Activated T-cell treated with anti-CD3 and anti-CD28 coated beads for 48 hours (primary cell): ENCODE data around the gene CD28.

ENCODE experiments used
- DNase-seq: peaks from one replicate; pipeline ENCODE4 v3.0.0-alpha.2; 2020; ENCODE audit warnings: low read depth

CD28 gene

GRCh38 chr2:203706403-203706802 lies at the start of gene CD28:
TSS of gene CD28 (plus strand) at chr2:203706639. CDS start at chr2:203706697, 58 bp downstream.
- peak; percentile 82 for DNase-seq

- DNase-seq, result no peak
Observed at GRCh38 chr2:203659331-203660049, 46.9 kb upstream of the CD28 start.

- DNase-seq, result no peak
Observed at GRCh38 chr2:203660465-203660864, 46.0 kb upstream of the CD28 start.

- DNase-seq, result no peak
Observed at GRCh38 chr2:203661279-203661908, 45.0 kb upstream of the CD28 start.

DNA sequence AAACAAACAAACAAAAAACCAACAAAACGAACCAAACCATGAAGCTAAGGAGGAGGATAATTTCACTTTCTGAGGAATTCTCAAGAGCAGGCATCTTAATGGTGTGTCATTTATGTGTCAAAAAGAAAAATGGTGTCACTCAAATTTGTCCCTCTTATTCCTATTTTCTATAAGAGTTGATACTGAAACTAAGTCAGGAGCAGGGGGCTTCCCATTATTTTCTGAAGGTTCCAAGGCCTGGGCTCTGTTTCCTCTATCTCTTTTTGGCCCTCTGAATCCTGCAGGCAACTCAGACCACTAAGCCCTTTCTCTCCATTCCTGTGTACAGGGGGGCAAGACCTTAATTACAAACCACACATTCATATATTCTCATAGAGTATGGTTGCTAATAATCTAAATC lies 44.0 kb upstream of the CD28 start:
- DNase-seq, result no peak

DNA sequence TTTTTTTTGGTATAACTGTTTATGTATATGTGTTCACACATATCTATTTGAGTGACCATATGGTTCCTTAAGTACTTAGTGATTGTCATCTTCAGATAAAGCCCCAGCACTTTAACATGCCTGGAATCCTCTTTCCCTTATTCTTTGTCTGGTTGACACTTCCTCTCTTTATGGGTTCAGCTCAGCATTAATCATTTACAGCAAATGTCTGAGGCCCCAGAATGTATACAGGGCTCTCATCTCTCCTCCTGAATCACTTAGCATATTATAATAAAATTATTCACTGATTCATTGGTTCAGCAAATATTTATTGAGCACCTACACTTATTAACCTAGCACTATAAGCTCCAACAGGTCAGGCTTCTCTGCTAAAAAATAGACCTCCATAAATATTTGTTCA lies 43.5 kb upstream of the CD28 start:
- no peak for DNase-seq

DNA sequence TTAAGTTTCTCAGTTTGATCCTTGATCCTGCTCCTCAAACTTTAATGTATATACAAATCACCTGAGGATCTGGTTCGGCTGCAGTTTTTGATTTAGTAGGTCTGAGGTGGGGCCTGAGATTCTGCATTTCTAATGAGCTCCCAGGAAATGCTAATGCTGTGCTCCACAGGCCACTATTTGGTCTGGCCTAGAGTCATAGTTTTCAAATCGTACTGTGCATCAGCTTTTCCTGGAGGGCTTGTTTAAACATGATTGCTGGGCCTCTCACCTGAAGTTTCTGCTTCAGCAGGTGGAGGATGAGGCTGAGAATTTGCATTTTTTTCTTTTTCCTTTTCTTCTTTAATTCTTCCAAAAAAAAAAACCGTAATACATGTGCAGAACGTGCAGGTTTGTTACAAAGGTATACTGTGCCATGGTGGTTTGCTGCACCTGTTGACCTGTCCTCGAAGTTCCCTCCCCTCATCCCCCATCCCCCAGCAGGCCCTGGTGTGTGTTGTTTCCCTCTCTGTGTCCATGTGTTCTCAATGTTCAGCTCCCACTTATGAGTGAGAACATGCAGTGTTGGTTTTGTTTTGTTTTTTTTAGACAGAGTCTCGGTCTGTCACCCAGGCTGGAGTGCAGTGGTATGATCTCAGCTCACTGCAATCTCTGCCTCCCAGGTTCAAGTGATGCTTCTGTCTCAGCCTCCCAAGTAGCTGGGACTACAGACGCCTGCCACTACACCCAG lies 42.2 kb upstream of the CD28 start:
- DNase-seq, result no peak

DNA sequence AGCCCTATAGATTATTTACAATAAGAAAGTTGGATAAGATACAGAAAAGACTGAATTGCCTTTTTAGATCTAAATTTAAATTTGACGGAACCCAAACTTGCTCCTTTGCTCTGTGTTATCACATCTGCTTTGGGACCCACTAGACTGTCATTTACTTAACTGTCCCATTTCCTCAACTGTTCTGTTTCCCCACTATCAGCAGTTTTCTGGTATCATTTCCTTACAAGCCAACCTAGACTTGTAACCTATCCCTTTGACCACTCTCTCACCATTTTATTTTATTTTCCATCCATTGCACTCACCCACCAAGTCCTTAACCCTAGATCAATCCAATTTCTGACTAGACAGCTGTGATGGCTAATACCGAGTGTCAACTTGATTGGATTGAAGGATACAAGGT lies 38.6 kb upstream of the CD28 start:
- no peak for DNase-seq

DNA sequence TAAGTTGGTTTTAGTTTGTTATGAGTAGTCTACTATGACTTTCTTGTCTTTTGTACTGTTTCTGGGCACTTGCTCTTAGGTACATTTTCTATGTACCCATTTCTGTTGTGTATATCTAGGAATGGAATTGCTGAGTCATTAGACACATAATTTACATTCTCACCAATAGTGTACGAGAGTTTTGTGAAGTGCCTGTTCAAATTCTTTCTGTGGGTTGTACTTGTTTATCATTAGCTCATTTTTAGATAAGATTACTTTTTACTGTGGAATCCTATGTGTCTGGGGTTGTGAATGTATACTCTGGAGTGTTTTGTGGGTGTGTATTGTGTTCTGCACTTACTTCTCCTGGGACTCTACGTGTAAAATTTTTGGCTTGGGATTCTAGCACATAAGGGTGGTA lies 36.6 kb upstream of the CD28 start:
- DNase-seq, result no peak

DNA sequence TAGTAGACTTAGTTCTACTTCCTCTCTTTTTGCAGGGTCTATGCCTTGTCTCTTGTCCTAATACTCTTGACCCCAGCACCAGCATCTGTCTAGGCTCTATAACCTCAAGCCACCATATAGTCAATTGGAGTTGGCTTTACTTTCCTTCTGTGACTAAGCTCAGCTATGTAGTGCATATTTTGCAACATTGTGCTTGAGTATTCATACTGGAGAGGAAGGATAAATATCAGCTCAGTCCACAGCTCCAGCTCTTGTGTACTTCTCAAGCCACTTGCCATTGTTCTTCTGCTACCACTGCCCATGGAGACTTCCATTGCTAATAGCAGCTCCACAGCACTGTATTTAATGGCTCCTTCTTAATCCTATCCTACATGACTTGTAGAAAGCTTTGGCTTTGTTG lies 35.5 kb upstream of the CD28 start:
- no peak for DNase-seq

DNA sequence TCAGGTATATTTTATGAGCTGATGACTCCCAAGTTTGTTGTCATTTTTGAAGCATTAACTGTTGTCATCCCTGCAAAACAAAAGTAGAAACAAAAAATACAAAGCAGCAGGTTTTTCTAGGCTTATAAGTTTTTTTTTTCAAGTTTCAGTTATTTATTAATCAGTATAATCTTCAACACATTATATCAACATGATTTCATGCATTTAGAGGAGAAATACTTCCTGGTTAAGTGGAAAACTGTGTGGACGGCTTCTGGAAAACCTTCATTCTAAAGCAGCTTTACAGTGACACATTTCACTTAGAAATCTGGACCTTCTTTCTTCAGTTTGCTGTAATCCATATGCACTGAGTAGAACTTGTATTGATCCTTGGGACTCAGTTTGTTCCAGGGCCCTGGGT lies 34.6 kb upstream of the CD28 start:
- DNase-seq, result no peak

DNA sequence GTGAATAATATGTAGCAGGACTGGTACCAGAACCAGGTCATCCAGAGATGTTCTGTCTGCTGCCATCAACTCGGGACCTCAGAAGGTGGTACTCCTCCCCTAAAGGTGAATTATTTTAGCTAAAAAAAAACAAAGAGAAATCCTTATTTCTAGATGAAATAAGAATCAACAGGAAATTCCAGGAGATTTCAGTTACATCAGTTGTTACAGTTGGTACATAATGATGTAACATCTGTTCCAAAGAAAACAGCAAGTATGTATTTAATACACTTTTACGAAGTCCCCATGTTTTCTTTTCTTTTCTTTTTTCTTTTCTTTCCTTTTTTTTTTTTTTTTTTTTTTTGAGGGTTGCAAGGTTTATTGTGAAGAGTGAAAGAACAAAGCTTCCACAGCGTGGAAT lies 33.6 kb upstream of the CD28 start:
- DNase-seq, result no peak

GRCh38 chr2:203673933-203674332 lies 32.5 kb upstream of the CD28 start:
- DNase-seq, result peak; percentile 23

DNA sequence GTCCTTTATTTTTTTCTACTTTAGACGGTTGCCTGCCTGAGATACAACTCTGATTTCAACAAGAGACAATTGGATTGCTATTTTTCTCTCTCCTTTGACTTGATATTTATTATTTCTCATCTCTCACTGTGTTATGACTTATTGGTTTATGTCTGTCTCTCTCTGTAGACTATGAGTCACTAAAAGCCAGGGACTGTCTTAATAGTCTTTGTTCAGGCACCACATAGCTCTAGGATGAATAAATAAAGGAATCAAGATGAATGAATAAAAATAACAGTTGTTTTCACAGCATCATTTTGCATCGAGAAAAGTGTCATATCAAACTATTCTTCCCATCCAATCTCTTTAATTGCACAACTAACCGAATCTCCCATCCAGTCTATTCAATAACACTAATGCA lies 31.4 kb upstream of the CD28 start:
- DNase-seq, result no peak

DNA sequence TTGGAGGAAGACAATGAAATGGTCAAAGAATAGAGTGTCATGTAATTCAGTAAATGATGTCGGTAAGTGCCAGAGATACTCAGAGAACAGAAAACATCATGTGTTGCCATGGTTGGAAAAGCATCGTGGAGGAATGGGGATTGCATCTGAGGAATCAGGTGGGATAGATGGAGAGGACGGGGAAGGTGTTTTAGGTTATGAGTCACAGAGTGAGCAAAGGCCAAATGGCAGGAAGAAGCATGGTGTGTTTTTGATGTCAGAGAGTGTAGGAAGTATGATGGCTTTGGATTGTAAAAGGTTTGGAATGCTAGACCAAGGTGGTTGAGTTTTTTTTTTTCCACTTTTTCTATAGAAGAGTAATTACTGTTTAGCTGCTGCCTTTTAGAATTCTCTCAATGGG lies 27.5 kb upstream of the CD28 start:
- DNase-seq, result no peak

GRCh38 chr2:203679401-203679800 lies 27.0 kb upstream of the CD28 start:
- no peak for DNase-seq

- no peak for DNase-seq
Observed at GRCh38 chr2:203681978-203682377, 24.5 kb upstream of the CD28 start.

GRCh38 chr2:203682688-203683130 lies 23.7 kb upstream of the CD28 start:
- no peak for DNase-seq

GRCh38 chr2:203683421-203683820 lies 23.0 kb upstream of the CD28 start:
- DNase-seq, result no peak

DNA sequence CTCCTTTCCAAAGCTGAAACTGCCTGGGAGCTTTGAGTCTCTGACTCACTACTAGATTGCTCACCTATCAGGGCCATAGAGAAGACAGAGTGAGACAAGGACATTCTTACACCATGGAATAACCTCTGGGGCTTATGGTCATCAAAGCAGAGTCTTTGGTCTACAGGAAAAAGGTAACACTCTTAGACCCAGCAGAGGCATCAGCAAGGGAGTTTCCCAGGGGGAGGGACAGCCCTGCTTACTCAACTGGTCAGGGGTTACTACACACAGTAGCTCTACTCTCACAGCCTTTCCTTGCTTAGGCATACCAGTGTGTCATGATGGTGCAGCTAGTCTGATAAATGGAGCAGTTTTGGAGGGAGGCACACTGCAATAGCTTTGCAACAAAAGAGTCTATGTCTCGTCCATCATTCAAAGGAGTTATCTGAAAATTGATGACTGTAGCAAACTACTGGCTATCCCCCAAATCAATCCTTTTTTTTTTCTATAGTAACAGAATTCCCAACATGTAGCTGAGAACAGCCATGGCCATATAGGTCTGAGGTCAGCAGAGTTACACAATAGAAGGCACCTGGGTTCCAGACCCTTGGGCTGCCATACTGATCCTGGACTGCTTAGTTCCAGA lies 22.4 kb upstream of the CD28 start:
- DNase-seq, result peak; percentile 12

DNA sequence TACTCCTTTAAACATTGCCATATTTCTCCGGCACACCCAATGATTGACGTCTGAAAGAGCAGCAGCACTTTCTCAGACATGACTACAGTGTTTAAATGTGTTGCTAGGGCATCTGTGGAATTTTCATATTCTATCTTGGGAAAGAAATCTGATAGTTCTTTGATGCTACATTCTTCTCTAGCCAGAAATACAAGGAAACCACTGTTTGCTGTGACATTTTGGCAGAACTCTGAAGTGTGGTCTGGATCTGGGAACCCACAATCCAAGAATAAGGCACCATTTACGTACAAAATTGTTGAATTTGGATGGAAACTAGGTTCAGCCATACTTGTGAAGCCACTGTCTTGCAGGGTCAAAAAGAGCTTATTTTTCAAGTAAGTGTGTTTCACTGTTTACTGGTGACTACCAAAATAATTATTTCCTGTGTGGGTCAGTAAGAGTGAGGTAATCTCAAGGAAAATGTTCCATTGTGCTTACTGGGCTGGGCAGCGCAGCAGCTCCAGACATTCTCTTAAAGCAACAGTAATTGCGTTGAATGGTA lies 21.3 kb upstream of the CD28 start:
- no peak for DNase-seq

- no peak for DNase-seq
Observed at GRCh38 chr2:203685789-203686420, 20.5 kb upstream of the CD28 start.
